Endothelial cell (in vitro differentiated cells): ENCODE results near the gene MVK. TPM values are rescaled to one million over a fixed set of nuclear protein-coding genes. Genes with fewer than 3 reads are reported as not detected.

Experiments
- DNase-seq: peaks from one replicate; pipeline ENCODE4 v3.0.0; 2021; ENCODE audit warnings: low spot score
- H3K27ac Mint-ChIP-seq: one replicate; pipeline ENCODE4 v1.8.0; 2021; ENCODE audit warnings: mixed read lengths, inconsistent platforms; ENCODE audit not compliant: unreplicated experiment
- H3K27me3 Mint-ChIP-seq: one replicate; pipeline ENCODE4 v1.8.0; 2021; ENCODE audit warnings: mild to moderate bottlenecking, moderate library complexity, mixed read lengths, inconsistent platforms; ENCODE audit not compliant: unreplicated experiment
- H3K36me3 Mint-ChIP-seq: one replicate; pipeline ENCODE4 v1.8.0; 2021; ENCODE audit warnings: mild to moderate bottlenecking, low read depth, mixed read lengths, inconsistent platforms; ENCODE audit not compliant: unreplicated experiment
- H3K4me1 Mint-ChIP-seq: one replicate; pipeline ENCODE4 v1.8.0; 2021; ENCODE audit warnings: mild to moderate bottlenecking, mixed read lengths, inconsistent platforms; ENCODE audit not compliant: unreplicated experiment
- H3K4me3 Mint-ChIP-seq: one replicate; pipeline ENCODE4 v1.8.0; 2021; ENCODE audit warnings: mild to moderate bottlenecking, mixed read lengths, inconsistent platforms; ENCODE audit not compliant: unreplicated experiment
- H3K9me3 Mint-ChIP-seq: one replicate; pipeline ENCODE4 v1.8.0; 2021; ENCODE audit warnings: mixed read lengths, inconsistent platforms; ENCODE audit not compliant: unreplicated experiment
- total RNA-seq: library from RNA; stranded (reverse); fragmentation: NEBNext Ultra II Directional; extraction: Animal tissue kit (Norgen Biotek cat#: 25700); gene quantifications from one replicate; pipeline ENCODE4 v1.2.1, GENCODE V29; 2021; ENCODE audit not compliant: unreplicated experiment
- TF ChIP-seq, protein P1 (sequence below): fragments of 200-600 bp; sonication (generic); IDR thresholded peaks from one replicate; pipeline ENCODE4 v1.5.0; 2021; ENCODE audit warnings: antibody characterized with exemption; ENCODE audit not compliant: unreplicated experiment

MVK gene
- total RNA-seq, 1 donor from 2014 or later, result 40.7 TPM

GRCh38 chr12:109581856-109582255, 8.3 kb downstream of the MVK start:
- no peak overlapping the region for H3K27ac Mint-ChIP-seq
- H3K4me1 Mint-ChIP-seq, result no peaks in the 10 kb centered on the region
- TF ChIP-seq, protein P1, sequence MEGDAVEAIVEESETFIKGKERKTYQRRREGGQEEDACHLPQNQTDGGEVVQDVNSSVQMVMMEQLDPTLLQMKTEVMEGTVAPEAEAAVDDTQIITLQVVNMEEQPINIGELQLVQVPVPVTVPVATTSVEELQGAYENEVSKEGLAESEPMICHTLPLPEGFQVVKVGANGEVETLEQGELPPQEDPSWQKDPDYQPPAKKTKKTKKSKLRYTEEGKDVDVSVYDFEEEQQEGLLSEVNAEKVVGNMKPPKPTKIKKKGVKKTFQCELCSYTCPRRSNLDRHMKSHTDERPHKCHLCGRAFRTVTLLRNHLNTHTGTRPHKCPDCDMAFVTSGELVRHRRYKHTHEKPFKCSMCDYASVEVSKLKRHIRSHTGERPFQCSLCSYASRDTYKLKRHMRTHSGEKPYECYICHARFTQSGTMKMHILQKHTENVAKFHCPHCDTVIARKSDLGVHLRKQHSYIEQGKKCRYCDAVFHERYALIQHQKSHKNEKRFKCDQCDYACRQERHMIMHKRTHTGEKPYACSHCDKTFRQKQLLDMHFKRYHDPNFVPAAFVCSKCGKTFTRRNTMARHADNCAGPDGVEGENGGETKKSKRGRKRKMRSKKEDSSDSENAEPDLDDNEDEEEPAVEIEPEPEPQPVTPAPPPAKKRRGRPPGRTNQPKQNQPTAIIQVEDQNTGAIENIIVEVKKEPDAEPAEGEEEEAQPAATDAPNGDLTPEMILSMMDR, result no peak
- H3K36me3 Mint-ChIP-seq, result peaks cover 24% of the 10 kb centered on the region
- H3K27me3 Mint-ChIP-seq, result peaks cover 5% of the 10 kb centered on the region
- no peak for DNase-seq
- no peak overlapping the region for H3K4me3 Mint-ChIP-seq
- no peaks in the 10 kb centered on the region for H3K9me3 Mint-ChIP-seq

- Mint-ChIP-seq H3K36me3 (peaks cover 24% of the 10 kb centered on the region), H3K27me3 (peaks cover 5% of the 10 kb centered on the region), H3K4me3 (no peak overlapping the region), H3K9me3 (no peaks in the 10 kb centered on the region), H3K4me1 (no peaks in the 10 kb centered on the region), H3K27ac (no peak overlapping the region)
- no peak for DNase-seq
- TF ChIP-seq, protein P1, result no peak
Measured at GRCh38 chr12:109582636-109583035, 9.0 kb downstream of the MVK start.

GRCh38 chr12:109583733-109584132, 10.1 kb downstream of the MVK start:
- DNase-seq, result no peak
- Mint-ChIP-seq H3K4me1 (no peaks in the 10 kb centered on the region), H3K36me3 (peaks cover 31% of the 10 kb centered on the region), H3K9me3 (no peaks in the 10 kb centered on the region), H3K27ac (no peak overlapping the region), H3K27me3 (peaks cover 5% of the 10 kb centered on the region), H3K4me3 (no peak overlapping the region)
- TF ChIP-seq, protein P1, result no peak

GRCh38 chr12:109586385-109587296, 13.0 kb downstream of the MVK start:
- no peaks in the 10 kb centered on the region for H3K9me3 Mint-ChIP-seq
- no peak overlapping the region for H3K4me3 Mint-ChIP-seq
- H3K27me3 Mint-ChIP-seq, result peaks cover 6% of the 10 kb centered on the region
- no peak overlapping the region for H3K27ac Mint-ChIP-seq
- TF ChIP-seq, protein P1, result no peak
- H3K36me3 Mint-ChIP-seq, result peaks cover 28% of the 10 kb centered on the region
- H3K4me1 Mint-ChIP-seq, result no peaks in the 10 kb centered on the region
- no peak for DNase-seq

GRCh38 chr12:109587921-109588320, 14.3 kb downstream of the MVK start:
- Mint-ChIP-seq H3K27me3 (peaks cover 8% of the 10 kb centered on the region), H3K27ac (no peak overlapping the region), H3K36me3 (peaks cover 29% of the 10 kb centered on the region), H3K4me3 (peak overlapping the region; percentile 56), H3K4me1 (no peaks in the 10 kb centered on the region), H3K9me3 (no peaks in the 10 kb centered on the region)
- TF ChIP-seq, protein P1, result no peak
- no peak for DNase-seq
